Activated CD4-positive, alpha-beta T cell treated with anti-CD3 and anti-CD28 coated beads for 4 hours (primary cell): ENCODE results near the gene AHNAK.

Source experiments
- DNase-seq, 2 donors: peaks; one replicate each; pipeline ENCODE4 v3.0.0-alpha.2; 2020

The AHNAK gene

DNA sequence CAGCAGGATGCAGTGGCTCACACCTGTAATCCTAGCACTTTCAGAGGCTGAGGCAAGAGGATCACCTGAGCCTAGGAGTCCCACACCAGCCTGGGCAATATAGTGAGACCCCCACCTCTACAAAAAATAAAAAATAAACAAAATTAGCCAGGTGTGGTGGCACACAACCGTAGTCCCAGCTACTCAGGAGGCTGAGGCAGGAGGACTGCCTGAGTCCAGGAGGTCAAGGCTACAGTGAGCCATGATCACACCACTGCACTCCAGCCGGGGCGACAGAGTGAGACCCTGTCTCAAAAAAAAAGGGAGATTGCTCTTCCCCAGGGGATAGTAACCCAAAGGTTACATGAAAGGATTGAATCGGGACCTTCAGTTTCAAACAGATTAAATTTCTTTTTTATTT is 54.0 kb downstream of the AHNAK start:
- DNase-seq, result no peak

DNA sequence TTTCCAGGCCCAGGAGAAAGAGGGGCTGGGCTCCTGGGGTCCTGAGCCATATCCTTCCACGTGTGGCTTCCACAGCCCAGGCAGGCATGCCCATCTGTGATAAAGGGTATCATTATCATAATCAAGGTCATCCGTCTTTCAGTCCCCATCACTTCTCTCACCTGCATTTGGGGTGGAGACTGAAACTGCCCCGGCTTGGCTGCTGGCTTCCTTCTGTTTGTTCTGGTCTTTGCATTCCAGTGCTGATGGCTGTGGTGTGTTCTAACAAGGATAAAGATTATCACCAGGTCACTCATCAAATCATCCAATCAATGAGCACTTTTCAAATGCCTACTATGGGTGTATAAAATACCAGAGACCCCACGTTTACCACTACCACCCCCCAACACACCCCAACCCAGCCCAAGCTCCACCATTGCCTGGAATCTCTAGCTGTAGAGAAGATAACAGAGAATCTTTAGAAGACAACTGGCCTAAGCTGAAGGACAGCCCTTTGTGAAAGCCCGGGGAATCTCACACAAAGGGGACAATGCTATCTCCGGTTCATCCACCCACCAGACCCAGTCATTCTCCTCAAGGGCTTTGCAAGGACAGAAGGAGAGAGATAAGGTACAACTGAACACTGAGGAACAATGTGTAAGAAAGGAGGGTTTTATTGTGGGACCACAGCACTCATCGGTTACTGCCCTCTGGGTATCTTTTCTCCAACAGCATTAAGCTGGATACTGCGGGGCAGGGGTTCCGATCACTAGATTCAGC is 54.9 kb downstream of the AHNAK start:
- no peak for DNase-seq

DNA sequence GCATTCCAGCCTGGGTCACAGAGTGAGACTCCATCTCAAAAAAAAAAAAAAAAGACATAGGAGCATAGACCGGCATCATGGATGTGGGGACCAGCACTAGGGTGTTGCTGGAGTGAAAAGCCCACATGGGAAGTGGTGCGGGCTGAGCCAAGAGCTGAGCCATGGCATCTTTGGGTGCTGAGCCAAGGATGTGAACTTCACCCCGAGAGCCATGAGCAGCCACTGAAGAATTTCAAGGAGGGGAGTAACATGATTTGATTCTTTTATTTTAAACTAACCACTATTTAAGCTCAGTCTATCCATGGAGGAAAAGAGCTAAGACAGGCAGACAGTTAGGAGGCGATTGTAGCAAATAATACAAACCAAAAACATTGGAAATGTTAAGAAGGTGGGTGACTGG is 57.4 kb downstream of the AHNAK start:
- DNase-seq, result no peak

DNA sequence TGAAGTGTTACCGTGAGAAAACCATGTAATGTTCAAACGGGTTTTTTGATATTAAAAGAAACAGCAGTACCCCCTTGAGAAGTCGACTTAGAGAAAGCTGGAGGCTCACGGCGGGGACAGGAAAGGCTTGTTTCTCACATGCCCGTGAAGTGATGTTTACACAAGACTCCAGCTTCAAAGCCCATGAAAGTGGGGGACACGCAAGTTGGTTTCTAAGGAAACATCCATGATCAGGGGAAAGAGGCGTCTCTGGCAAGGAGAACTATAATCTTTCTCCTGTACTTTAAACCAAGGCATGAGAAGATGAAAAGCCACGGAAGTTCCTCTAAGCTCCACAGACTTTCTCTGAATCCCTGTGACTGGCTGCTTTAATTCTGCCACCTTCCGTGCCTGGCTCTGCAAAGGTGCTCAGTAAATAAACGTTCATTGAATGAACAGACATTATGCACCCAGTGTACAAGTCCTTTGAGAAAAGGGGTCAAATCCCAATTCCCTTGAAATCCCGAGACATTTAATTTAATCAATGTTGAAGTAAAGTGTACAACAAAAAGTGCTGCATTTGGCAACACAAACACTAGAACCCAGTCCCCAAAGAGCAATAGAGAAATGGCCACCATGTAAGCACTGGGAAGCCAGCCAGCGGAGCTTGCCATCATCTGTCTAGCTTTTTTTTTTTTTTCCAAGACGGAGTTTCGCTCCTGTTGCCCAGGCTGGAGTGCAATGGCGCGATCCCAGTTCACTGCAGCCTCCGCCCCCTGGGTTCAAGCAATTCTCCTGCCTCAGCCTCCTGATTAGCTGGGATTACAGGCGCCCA is 58.7 kb downstream of the AHNAK start:
- no peak for DNase-seq

DNA sequence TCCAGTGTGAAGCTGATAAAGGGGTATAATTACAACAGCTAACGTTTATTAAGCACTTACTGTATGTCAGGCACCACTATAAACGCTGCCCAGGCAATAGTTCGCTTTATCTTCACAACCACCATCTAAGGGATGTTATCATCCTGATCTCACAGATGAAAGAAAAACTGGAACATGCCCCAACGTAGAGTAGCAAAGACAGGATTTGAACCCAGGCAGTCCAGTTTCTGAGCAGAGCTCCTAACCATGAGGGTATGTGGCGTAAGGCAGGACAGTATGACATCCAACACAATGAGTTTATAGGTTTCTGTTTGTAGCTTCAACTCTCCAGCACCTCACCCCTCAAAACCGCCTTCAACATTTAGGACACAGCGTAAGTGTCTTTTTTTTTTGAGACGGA is 59.5 kb downstream of the AHNAK start:
- DNase-seq, result no peak

DNA sequence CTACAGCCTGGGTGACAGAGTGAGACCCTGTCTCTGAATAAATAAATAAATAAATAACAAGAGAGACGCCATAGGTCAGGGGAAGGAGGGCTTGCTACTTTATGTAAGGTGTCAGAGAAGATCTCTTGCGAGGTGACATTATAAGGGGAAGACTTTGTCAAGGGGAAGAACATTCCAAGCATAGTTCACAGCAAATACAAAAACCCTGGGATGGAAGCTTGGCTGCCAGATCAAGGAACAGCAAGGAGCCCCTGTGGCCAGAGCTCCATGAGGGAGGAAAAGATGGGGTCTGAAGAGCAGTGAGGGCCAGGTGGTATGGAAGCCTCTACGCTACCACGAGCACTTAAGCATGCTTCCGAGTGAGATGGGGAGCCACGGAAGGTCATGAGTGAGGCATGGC is 62.3 kb downstream of the AHNAK start:
- no peak for DNase-seq

DNA sequence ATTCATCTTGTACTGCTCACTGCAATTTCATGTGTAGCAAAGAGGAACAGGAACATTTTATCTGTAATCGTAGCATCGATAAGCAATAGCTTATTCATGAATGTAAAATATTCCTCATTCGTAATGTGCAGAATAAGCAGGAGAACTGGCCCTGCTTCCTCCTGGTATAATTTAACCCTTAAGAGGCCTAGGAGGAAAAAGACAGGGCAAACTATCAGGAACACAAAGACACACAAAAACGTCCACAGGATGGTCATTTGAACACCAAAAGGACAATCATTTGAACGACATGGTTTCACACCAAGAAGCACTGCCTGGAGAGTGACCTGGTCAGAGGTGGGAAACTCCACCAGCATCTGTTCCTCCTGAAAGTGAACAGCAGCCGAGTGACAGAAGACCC is 63.9 kb downstream of the AHNAK start:
- DNase-seq, result no peak

DNA sequence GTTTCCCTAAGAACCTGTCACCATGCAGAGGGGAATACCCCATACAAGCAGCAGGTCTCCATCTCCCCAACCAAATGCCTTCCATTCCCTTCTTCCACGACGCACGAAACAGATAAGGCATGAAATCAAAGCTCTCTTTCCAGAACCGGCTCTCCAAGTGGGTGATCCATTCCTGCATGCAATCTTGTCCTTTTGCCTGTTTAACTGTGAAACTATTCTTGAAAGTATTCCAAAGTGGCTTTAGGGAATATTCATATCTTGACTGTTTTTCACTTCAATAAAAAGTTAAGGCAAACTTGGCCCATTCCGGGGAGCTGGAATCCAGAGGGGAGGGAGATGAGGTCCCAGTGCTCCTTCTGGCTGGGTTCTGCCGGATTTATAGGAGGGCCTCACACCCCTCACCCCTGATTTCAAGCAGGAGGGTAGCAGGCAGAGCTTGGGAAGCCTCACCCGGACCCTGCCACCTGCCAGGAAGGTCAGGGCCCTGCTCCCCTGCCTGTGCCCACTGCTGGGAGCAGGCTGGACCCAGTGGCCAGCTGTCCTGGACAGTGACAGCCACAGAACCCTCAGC is 66.9 kb downstream of the AHNAK start:
- no peak for DNase-seq

DNA sequence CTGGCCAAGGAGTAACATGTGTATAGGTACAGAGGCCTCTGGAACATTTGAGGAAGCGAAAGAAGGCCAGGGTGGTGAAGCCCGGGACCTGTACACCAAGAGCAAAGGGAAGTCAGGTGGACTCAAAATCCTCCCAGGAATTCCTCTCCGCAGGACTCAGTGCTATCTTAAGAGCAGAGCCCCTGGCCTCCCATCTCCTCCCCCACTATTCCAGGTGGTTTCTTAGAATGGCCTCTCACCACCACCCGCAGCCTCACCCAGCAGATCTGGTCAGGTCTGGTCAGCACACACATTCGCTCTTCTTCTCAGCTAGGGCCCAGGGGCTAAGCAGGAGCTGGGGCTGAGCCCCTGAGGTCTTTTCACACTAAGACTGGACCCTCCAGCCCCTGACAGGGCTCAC is 68.7 kb downstream of the AHNAK start:
- DNase-seq, result no peak

DNA sequence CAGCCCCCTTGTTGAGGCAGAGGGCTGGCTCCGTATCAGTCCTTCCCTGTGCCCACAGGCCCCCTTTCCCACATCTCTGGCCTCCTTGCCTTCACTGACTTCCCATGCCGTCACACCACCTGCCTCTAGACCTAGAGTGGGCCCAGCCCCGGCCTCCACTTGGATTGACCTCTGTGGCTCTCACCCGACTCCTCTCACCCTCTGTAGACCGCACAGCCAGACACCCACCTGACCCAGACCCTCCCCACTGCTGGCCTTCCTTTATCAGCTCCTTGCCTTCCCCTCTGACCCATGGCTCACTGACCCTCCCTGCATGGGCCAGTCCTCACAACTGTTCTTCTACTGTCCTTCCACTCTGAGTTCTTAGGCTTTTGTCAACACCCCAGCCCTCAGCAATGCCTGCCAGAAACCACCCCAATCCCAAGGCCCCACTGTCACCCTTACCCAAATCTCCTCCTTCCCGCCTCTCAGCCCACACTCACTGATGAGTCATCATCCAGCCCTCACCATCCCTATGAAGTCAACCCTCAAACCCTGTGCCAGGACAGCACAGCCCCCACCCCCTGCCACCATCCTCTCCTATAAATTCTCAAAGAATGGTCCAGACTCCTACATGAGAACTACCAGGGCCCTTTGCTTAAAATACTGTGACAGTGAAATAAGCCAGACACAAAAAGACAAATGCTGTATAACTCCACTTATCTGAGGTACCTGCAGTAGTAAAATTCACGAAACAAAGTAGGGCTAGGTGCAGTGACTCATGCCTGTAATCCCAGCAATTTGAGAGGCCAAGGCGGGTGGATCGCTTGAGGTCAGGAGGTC is 74.3 kb downstream of the AHNAK start:
- no peak for DNase-seq

DNA sequence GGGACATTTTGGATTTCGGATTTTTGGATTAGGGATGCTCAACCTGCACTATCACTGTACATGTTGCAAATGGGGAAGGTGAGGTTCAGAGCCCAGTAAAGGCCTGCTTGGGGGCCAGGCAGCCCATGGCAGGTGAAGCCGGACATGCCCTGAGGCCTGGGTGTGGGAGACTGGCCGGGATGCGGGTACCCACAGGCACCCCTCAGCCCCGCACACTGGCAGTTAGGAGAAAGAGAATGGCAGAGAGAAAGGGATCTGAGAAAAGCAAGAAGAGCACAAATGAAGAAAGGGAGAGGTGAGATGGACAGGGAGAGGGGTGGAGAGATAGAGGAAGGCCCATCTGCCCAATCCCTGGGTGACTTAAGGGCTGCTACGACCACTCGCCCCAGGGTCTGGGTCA is 75.0 kb downstream of the AHNAK start:
- no peak for DNase-seq

DNA sequence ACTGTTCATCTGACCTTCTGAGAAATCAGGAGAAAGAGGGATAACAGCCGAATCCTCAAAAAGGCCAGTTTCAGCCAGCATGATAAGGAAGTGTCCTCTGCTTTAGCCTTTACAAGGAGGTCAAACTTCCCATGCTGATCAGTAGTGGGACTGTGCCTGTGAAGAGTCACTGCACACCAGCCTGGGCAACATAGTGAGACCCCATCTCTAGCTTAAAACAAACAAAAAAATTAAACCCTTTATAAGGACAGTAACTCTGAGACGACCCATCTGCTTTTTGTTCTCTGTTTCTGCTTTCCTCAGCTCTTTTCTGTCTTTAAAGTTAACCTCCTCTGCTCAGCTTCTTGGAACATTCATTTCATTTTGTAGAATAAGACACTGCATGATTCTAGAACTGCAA is 78.0 kb downstream of the AHNAK start:
- no peak for DNase-seq

DNA sequence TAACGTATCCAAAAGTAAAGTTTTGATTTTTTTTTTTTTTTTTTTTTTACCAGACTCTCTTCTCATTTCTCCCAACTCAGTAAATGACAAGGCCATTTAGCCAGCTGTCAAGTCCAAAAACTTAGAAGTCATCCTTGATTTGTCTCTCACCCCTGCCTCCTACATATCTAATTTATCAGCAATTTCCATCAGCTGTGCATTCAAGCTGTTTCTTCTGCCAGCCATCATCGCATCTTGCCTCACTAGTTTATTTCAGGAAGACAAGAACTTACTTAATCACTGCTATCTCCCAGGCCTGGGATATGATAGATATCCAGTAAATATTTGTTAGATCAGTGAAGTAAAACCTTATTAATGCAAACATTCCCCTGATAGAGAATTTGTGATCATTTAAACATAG is 80.2 kb downstream of the AHNAK start:
- no peak for DNase-seq

DNA sequence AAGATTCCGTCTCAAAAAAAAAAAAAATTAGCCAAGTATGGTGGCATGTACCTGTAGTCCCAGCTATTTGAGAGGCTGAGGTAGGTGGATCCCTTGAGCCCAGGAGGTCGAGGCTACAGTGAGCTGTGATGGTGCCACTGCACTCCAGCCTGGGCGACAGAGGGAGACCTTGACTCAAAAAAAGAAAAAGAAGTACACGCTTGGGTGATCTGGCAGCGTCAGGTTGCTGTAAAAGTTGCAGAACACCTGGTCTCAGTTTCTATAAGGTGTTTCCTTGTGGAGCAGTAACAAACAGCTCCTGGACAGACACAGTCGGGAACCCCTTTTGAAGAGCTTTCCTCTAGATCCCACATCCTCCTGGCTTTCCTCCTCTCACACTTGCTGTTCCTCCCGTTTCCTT is 82.0 kb downstream of the AHNAK start:
- DNase-seq, result no peak

DNA sequence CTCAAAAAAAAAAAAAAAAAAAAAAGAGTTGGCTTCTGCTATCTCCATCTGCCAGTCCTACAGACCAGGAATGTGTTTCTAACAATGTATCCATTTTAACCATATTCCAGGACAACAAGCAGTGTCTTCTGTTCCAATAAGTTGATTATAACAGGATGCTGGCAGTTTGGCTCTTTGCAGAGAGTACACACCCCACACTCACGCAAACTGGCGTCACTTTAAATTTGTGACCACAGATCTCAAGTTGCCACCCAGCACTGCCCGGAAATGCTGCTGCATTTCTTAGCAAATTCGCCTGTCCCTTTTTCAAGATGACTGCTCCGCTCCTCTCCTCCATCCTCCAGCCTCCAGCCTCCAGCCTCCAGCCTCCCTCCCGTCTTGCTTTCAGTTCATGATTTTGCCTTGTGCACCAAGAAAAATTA is 83.5 kb downstream of the AHNAK start:
- no peak for DNase-seq

DNA sequence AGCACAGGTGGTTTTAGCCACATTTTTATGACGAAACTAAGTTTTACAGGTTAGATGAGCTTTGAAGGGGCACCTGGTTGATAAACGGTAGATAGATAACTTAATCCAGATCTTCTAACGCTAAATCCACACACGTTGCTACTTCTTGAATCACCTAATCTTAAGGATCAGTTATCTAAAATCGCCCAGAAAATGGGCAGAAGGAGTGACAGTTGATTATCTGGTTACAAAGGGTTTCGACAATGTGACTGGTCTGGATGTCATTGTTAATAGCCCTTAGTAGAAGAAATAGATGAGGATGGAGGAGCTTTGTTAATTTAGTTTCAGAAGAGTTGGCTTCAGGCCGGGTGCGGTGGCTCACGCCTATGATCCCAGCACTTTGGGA is 84.1 kb downstream of the AHNAK start:
- DNase-seq, result no peak

DNA sequence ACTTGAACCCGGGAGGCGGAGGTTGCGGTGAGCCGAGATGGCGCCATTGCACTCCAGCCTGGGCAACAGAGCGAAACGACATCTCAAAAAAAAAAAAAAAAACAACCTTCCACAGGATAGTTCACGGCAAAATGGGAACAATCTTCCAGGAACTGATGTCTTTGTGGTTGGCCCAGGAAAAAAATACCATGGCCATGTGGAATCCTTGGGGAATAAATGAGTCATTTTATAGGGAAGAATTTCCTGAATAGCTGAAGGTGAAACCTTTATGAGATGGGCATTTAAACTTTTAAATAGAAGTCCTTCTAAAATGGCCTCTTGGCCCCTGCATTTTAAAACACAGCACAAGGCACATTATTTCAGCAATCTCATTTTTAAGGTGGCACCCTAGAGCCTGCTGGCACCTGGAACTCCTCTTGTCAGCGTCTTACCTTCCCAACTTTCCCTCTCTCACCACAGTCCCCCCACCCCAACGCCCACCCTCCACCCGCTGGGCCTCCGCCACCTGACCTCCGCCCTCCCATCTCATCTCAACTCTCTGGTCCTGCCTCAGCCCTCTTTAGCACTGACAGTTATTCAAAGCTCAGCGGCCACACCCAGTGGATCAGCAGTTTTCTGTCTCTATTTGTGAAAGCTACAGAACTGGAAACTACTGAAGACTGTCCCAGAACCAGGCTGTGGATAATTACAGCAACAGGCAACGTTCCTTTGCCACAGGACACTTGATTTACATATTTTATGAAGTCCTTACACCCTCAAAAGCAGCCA is 84.7 kb downstream of the AHNAK start:
- no peak for DNase-seq

DNA sequence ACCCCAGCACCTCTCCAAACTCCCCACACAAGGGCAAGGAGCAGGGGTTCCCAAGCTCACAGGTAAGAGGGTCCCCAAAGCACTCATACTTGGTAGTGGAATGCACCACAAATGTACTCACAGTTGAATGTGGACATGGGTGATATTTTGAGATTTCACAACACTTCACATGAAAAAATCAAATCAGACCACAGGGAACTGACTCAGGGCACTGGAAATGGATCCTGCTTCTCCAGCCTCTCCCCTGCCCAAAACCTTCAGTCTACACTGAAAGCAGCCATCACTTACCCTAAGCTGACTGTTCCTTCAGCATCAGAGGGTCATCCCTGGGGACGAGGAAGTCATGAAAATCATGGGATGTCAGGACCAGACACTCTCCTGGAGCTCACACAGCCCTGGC is 87.5 kb downstream of the AHNAK start:
- DNase-seq, result no peak

DNA sequence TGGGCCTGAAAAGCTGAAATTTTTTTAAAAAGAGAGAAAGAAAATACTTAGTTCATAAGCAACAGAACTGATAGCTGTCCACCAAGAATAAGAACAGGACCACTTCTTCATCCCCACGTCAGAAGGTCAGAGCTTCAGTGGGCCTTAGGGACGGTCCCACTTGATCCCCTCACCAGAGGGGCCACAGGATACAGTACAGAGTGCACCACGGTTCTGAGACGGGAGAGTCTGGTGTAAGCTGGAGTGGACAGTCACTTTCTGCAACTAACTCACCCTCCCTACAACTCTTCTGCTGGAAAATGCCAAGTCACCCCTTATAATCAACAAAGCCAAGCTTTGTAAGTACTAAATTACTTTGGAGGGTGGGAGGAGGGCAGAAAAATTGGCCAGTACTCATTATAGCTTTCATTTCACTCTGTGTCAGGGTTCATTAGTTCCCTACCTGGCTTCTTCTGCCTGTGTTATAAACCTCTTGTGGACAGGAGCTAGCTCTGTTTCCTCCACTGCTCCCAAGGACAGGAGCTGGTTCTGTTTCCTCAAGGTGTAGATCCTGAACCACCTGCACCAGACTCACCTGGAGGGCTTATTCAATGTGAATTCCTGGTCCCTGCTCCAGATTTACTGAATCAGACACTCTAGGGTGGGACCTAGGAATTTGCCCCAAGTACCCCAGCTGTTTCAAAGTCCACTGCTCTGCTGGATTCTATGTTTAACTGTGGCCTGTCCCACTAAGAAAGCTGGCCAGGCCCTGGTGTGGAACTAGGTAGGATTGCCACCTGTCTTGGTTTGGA is 88.2 kb downstream of the AHNAK start:
- no peak for DNase-seq

DNA sequence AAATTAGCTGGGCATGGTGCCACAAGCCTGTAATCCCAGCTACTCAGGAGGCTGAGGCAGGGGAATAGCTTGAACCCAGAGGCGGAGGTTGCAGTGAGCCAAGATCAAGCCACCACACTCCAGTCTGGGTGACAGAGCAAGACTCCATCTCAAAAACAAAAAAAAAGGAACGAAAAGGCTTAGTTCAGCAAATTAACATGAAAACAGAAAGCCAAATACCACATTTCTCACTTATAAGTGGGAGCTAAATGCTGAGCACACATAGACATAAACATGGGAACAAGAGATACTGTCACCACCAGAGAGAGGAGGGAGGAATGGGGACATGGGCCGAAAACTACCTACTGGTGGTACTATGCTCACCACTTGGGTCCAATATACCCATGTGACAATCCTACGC is 89.1 kb downstream of the AHNAK start:
- no peak for DNase-seq

DNA sequence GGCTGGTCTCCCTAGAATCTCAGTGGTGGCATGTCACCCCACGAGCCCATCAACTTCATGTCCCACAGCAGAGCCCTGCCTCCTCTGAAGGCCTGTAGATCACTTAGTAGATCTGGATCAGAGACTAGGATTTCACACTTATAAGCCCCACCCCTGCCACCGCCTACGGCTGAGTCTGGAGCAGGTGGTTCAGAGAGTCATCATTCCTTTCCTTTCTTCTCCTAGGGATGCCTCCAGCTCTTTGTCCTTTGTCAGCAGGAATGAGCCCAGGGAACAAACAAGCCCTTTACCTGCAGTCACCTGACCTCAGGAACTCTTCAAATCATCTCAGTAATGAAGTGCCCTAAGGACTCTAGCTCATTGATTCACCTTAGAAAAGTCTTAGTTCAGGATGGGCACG is 90.0 kb downstream of the AHNAK start:
- no peak for DNase-seq
